ENCODE data around the gene PHF24.
"Not testable (repeated sequence)": the region's sequence is repeated elsewhere in the genome, so short reads cannot be mapped to it uniquely, and the experiment has no call there.

PHF24 gene

DNA sequence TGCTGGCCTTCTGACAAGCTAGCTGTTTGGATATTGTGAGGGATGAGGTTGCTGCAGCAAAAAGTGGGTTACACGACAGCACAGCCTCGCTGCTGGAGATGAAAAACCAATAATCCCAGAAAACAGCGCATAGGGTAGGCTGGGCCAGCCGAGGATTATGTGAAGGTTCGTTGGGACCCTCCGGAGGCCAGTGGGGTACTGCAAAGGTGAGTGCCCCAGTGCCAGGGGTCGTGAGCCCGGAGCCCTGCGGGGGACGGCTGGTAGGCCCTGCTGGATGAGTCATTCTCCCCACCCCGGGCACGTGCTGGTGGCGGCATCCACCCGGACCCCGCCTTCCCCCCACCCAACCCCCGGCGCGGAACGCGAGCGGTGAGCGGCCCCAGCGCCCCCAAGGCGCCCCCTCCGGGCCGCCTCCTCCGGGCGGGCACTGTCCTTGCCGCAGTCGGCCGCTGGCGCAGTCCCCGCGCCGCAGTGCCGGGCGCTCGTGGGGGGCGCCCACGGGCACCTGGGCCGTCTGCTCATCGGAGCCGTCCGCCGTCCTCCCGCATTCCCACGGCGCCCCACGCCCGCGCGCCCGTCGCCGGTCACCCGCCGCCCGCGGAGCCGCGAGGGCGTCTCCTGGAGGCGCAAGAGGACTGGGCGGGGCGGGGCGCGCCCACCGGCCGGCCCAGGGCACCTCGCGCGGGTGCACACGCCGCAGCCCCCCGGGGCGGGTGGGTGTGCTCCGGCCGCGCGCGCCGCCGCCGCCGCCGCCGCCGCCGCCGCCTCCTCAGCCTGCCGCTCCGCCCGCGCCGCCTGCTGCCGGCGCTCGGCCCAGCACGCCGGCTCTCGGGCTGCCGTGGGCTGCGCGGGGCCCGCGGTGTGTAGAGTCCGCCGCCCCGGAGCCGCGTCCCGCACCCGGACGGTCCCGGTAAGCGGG, at the start of gene PHF24:
Gene PHF24 (plus strand): TSS at position 794 of the 919 bp plus-strand sequence. CDS start 13,014 bp downstream, outside the sequence.
- DNase-seq = no peak

GRCh38 chr9:34927061-34927460, 31.0 kb upstream of the PHF24 start:
- no peak for DNase-seq

DNA sequence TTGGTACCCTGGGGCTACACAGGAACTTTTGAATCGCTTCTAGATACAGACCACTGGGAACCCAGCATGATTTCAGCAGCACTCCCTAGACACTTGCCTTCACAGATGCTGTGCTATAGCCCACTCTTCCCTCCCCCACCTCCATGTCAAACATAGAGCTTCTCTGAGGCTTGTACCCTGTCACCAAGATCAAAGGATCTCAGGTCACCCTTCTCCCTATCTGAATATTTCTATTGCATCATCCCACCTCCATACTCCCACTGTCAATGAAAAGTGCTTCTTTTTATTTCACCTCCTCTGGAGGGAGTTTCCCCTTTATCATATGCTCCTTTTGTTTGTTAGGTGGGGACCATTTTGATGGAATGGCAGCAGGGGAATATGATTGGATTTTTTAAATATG, 29.2 kb upstream of the PHF24 start:
- no peak for DNase-seq

DNA sequence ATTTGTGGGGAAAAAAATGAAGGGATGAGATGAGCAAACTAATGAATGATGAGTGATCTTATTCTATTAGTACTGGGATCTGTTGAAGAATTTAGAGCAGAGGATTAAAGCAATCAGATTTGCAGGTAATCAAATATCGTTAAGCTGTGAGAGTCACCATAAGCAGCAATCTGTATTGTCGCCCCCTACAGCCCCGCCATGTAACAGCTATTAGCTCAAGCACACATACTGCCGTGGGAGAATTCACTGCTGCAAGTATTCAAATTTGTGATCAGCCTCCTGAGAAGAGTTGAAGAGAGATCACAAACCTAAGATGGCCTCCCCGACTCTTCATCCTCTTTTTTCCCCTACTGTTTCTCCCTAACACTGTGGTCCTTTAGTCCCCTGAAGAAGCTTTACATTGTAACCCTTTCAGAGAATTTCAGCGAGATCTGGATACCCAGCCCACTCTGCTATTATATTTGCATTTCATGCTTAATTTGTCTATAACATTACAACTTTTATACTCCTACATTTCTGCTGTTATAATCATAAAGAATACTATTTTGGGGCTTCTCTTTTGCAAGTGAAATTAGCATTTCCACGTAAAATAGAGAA, 28.5 kb upstream of the PHF24 start:
- DNase-seq = no peak

DNA sequence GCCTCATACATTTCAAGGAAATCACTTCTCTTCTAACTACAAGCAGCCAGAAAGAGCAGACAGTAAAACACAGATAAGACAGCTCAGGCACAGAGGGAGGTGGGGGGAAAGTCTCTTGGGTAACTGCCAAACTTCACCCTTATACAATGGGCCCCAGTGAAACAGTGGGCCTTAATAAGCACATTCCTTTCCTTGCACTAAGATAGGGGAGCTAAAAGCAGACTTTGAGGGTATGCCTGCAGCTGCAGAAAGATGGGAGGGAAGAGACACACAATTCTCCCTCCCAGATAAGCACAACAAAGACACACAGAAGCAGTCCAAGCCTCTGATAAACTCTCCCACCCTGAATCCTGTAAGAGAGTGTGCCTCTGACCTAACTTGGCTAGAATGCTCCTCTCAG, 18.1 kb upstream of the PHF24 start:
- not testable (repeated sequence) for DNase-seq

DNA sequence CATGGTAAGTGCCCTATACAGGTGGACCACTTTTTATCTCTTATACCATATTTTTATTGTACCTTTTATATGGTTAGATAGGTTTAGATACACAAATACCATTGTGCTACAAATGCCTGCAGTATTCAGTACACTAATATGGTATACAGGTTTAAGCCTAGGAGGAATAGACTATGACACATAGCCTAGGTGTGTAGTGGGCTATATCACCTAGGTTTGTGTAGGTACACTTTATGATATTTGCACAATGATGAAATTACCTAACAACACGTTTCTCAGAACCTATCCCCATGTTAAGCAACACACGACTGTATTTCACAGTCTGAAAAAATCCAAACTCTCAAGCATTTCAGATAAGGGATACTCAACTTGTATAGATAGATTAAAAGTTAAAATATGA, 9.6 kb upstream of the PHF24 start:
- no peak for DNase-seq

GRCh38 chr9:34954225-34954624, 3.9 kb upstream of the PHF24 start:
- no peak for DNase-seq

GRCh38 chr9:34956066-34956465, 2.0 kb upstream of the PHF24 start:
- DNase-seq = not testable (repeated sequence)

DNA sequence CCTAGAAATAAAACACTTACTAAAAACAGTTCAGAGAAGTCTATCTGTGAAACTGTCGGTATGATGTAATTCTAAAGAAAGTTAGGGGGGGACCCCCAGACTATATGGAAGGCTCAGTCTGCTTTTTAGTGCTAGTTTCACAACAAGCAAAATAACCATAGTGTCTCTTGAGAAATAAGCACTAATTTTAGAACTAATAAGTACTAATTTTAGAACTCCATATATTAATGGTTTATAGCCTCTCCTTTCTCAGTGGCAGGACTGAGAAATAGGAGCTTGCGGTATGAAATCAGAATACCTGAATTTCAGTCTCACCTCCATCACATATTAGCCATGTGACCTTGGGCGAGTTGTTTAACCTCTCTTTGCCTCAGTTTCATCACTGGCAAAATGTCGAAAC, 1.4 kb upstream of the PHF24 start:
- no peak for DNase-seq

DNA sequence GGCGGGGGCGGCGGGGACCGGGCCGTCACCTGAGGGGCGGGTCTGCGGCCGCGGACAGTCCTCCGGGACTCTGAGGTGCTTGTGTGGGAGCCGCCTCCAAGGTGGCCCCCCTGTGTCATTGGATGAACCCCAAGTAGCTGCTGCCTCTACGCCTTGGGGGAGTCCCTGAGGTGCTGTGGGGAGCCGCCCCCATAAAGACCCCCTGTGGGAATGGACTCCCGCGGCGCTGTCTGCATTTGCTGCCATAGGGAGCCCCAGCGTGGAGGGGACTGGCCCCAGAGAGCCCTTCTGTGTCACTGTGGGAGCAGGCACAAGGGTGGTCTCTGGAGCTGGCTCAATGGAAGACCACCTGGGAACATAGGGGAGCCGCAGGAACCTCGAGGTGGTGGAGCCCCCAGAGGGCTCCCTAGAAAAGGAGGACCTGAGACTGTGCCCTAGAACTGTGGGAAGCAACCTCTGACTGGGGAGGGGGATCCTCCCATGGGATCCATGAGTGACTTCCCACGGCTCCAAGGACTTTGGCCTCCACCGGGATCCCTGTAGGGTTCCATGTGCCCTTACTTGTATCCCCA, 412 bp downstream of the PHF24 start:
- no peak for DNase-seq

- no peak for DNase-seq
These were observed 1.4 kb downstream of the PHF24 start for GRCh38 chr9:34959461-34959860.

- no peak for DNase-seq
These were observed 3.7 kb downstream of the PHF24 start for GRCh38 chr9:34961574-34962490.

DNA sequence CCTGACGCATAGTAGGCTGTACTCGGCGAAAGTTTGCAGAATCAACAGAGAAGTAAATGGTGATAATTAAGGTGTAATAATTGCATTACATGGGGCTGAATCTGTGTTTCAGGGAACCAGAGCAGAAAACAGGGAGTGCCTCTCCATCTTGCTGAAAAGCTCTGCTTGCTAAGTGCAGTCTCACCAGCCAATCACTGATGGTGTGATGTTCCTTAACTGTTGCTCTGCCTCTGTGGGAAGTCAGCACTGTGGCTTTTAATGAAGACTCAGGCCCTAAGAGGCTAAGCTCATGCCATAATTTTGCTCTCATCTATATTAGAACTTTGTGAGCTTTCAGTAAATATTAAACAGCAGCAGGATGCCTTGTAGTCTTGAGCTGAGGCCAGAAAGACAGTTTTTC, 4.5 kb downstream of the PHF24 start:
- DNase-seq = no peak

- no peak for DNase-seq
These were observed 5.5 kb downstream of the PHF24 start for GRCh38 chr9:34963552-34963951.

GRCh38 chr9:34964458-34964857, 6.4 kb downstream of the PHF24 start:
- no peak for DNase-seq

DNA sequence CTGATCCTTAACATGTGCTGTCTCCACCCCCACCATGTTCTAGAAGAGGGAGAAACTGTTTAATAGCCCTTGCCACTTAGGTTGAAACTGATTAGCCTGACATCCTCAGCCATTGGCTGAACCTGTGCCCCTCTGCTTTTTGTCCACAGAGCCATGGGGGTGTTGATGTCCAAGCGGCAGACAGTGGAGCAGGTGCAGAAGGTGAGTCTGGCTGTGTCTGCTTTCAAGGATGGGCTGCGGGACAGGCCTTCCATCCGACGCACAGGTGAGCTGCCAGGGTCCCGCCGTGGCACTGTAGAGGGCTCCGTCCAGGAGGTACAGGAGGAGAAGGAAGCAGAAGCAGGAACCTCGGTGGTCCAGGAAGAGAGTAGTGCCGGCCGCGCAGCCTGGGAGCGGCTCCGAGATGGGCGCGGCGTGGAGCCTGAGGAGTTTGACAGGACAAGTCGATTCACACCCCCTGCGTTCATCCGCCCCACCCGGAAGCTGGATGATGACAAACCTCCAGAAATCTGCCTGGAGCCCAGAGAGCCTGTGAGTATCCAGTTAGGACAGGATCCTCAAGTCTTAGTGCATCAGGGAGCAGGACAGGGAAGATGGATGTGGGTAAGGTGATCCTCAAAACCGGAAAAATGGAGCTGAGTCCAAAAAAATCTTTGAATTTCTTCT, 13.2 kb downstream of the PHF24 start:
- DNase-seq = no peak

- no peak for DNase-seq
These were observed 16.6 kb downstream of the PHF24 start for GRCh38 chr9:34974664-34975063.

DNA sequence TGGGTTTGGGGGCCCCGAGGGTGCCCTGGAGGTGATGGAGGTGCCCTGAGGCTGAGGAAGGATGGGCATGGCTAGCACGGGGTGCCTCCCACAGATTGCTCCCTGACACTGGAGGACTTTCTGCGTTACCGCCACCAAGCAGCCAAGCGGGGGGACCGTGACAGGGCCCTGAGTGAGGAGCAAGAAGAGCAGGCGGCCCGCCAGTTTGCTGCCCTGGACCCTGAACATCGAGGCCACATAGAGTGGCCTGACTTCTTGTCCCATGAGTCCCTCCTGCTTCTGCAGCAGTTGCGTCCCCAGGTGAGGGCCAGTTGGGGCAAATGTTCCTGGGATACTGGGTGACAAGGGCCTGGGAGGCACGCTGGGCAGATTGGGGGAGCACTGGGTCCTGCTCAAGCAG, 18.4 kb downstream of the PHF24 start:
- no peak for DNase-seq

DNA sequence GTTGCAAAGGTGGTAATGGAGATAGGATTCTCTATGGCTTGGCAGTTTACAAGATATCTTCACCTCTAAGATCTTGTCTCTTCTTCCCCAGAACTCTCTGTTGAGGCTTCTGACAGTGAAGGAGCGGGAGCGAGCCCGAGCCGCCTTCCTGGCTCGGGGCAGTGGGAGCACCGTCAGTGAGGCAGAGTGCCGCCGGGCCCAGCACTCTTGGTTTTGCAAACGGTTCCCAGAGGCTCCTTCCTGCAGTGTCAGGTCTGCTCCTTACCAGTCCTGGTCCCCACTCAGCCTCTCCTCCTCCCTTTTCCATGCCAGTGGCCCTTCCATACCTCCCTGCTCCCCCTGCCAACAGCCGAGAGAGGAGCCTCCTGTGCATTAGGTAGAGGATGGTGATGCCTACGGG, 18.9 kb downstream of the PHF24 start:
- no peak for DNase-seq

- no peak for DNase-seq
These were observed 22.2 kb downstream of the PHF24 start for GRCh38 chr9:34980181-34980761.

- DNase-seq = no peak
These were observed 24.3 kb downstream of the PHF24 start for GRCh38 chr9:34982361-34982760.

- DNase-seq = no peak
These were observed 25.1 kb downstream of the PHF24 start for GRCh38 chr9:34983209-34983608.

Data from NCI-H1436 treated with DMSO at 0.1 percent for 48 hours (cell line).